Nephron progenitor cell (in vitro differentiated cells): ENCODE data around the gene NPNT.

Experiments used
- DNase-seq: peaks from one replicate; pipeline ENCODE4 v3.0.0; 2021
- H3K27ac Mint-ChIP-seq: 2 replicates; pipeline ENCODE4 v1.8.0; 2021; ENCODE audit warnings: mild to moderate bottlenecking, moderate library complexity, mixed read lengths
- H3K27me3 Mint-ChIP-seq: 2 replicates; pipeline ENCODE4 v1.8.0; 2021; ENCODE audit warnings: mild to moderate bottlenecking, low read depth, mixed read lengths; ENCODE audit not compliant: poor library complexity
- H3K36me3 Mint-ChIP-seq: 2 replicates; pipeline ENCODE4 v1.8.0; 2021; ENCODE audit warnings: low read depth, mixed read lengths
- H3K4me1 Mint-ChIP-seq: 2 replicates; pipeline ENCODE4 v1.8.0; 2021; ENCODE audit warnings: mixed read lengths
- H3K4me3 Mint-ChIP-seq: 2 replicates; pipeline ENCODE4 v1.8.0; 2021; ENCODE audit warnings: mild to moderate bottlenecking, moderate library complexity, mixed read lengths
- H3K9me3 Mint-ChIP-seq: 2 replicates; pipeline ENCODE4 v1.8.0; 2021; ENCODE audit warnings: mild to moderate bottlenecking, moderate library complexity, mixed read lengths
- TF ChIP-seq, protein P1 (sequence below): fragments of 200-600 bp; sonication (generic); IDR thresholded peaks from 2 replicates; pipeline ENCODE4 v1.5.0; 2021; ENCODE audit warnings: antibody characterized with exemption

The NPNT gene

DNA sequence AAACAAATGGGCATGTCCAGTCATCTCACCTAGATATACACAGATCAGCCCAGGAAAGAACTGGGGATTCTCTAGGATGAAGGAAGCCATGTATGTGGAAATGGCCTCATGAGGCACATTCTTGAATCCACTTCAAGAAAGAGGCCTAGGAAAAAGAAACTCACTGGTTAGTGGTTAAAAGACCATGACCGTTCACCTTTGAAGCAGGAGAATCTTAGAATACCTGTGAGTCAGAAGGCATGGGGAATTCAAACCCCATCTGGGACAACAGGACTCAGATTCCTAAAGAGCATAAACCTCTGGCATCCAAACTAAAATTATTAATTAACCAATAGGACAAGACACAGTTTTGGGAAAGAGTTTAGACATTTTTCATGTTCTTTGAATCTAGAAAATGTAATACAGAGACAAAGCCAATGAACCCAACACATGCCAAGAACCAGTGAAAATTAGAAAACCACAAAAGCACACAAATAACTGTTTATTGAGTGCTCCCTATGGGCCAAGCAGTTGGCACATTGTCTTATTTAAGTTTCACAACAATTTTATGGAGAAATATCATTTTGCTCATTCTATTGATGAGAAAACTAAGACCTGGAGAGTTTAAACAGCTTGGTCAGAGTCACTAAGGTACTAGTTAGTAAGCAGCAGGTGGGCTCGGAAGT, 97.5 kb downstream of the NPNT start:
- H3K4me3 Mint-ChIP-seq, result no peak overlapping the region
- H3K27ac Mint-ChIP-seq, result no peak overlapping the region
- no peak for DNase-seq
- peaks cover 6% of the 10 kb centered on the region for H3K9me3 Mint-ChIP-seq
- H3K27me3 Mint-ChIP-seq, result peaks cover 4% of the 10 kb centered on the region
- TF ChIP-seq, protein P1, sequence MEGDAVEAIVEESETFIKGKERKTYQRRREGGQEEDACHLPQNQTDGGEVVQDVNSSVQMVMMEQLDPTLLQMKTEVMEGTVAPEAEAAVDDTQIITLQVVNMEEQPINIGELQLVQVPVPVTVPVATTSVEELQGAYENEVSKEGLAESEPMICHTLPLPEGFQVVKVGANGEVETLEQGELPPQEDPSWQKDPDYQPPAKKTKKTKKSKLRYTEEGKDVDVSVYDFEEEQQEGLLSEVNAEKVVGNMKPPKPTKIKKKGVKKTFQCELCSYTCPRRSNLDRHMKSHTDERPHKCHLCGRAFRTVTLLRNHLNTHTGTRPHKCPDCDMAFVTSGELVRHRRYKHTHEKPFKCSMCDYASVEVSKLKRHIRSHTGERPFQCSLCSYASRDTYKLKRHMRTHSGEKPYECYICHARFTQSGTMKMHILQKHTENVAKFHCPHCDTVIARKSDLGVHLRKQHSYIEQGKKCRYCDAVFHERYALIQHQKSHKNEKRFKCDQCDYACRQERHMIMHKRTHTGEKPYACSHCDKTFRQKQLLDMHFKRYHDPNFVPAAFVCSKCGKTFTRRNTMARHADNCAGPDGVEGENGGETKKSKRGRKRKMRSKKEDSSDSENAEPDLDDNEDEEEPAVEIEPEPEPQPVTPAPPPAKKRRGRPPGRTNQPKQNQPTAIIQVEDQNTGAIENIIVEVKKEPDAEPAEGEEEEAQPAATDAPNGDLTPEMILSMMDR, result no peak
- no peaks in the 10 kb centered on the region for H3K36me3 Mint-ChIP-seq
- peaks cover 12% of the 10 kb centered on the region for H3K4me1 Mint-ChIP-seq

DNA sequence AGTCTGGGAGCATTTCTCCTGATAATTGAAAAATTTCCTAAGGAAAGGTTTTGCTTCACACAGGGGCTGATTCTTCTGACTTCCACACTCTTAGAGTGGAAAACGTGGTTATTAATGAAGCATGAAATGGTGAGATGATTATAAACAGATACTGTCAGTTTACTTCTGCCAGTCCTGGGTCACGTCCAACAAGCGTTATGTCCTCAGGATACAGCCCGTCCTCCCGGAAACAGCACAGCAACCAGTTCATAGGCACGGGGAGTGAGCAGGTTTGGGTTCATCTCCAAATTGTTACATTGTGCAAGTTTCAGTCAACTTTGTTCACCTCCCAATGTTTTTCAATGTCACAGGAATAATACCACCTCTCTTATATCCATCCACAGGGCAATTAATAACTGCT, 98.8 kb downstream of the NPNT start:
- TF ChIP-seq, protein P1, result no peak
- no peaks in the 10 kb centered on the region for H3K36me3 Mint-ChIP-seq

GRCh38 chr4:105994841-105995501, 99.7 kb downstream of the NPNT start:
- no peak for DNase-seq
- H3K9me3 Mint-ChIP-seq, result no peaks in the 10 kb centered on the region
- H3K36me3 Mint-ChIP-seq, result no peaks in the 10 kb centered on the region
- TF ChIP-seq, protein P1, result no peak
- H3K27ac Mint-ChIP-seq, result no peak overlapping the region
- no peak overlapping the region for H3K4me3 Mint-ChIP-seq
- peaks cover 28% of the 10 kb centered on the region for H3K4me1 Mint-ChIP-seq
- H3K27me3 Mint-ChIP-seq, result peaks cover 4% of the 10 kb centered on the region

More for the DNA sequence above, 98.8 kb downstream of the NPNT start:
- Mint-ChIP-seq H3K9me3 (no peaks in the 10 kb centered on the region), H3K27ac (no peak overlapping the region), H3K4me1 (peaks cover 22% of the 10 kb centered on the region), H3K27me3 (peaks cover 4% of the 10 kb centered on the region), H3K4me3 (no peak overlapping the region)
- no peak for DNase-seq

GRCh38 chr4:105996845-105997244, 101.6 kb downstream of the NPNT start:
- DNase-seq, result no peak
- Mint-ChIP-seq H3K9me3 (no peaks in the 10 kb centered on the region), H3K27me3 (no peaks in the 10 kb centered on the region), H3K4me1 (peaks cover 28% of the 10 kb centered on the region), H3K4me3 (no peak overlapping the region), H3K27ac (no peak overlapping the region), H3K36me3 (no peaks in the 10 kb centered on the region)
- TF ChIP-seq, protein P1, result no peak

DNA sequence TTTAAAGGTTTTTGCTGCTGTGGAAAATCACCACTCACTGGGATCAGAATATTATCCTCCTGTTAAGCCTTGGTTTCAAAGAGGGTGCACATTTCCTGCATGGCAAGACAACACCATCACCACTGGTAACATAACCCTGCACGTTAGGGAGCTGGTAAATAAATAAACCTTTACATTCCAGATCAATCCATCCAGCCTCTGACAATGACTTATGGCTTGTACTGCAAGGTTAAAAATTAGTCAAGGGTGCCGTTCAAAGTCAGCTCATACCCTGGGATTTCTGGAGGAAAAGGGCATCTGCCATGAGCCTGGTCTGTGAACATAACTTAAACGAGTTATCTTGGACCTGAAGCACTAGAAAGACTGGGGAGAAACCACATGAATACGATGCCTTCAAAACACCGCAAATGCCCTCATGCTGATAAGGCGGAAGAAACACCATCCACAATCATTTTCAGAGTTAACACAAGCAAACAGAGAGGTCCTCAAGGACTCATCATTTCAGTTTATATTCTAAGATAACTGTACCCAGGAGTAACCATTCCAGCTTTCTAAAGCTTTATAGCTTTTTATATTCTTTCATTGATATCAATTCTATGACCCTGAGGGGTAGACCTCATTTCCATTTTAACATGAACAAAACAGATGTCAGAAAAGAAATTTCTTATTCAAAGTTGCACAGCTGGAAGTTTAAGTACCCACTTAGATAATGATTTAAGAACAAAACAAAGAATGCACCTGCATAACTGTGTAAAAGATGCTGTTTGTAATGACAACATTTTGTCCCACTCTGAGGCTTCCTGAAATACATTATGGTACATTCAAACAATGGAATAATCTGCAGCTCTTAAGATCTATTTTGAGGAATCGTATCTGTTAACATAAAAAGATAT, 103.1 kb downstream of the NPNT start:
- Mint-ChIP-seq H3K4me1 (peaks cover 28% of the 10 kb centered on the region), H3K36me3 (no peaks in the 10 kb centered on the region), H3K27me3 (no peaks in the 10 kb centered on the region), H3K9me3 (no peaks in the 10 kb centered on the region), H3K4me3 (no peak overlapping the region), H3K27ac (peak overlapping the region; percentile 85)
- no peak for DNase-seq
- TF ChIP-seq, protein P1, result no peak
